ENCODE results near the gene NFKB1. TPM values are rescaled to one million over a fixed set of nuclear protein-coding genes. Genes with fewer than 3 reads are reported as not detected.

The NFKB1 gene
- total RNA-seq, 1 donor from 2014 or later = 43.0 TPM

- no peaks in the 10 kb centered on the region for H3K36me3 ChIP-seq (ENCODE audit: control insufficient read depth, insufficient read depth, low read length)
- H3K27me3 ChIP-seq (ENCODE audit: control insufficient read depth, insufficient read depth, low read length) = no peaks in the 10 kb centered on the region
- no peak for TF ChIP-seq CTCF (IDR thresholded peaks at IDR 0.05; ENCODE audit: insufficient read depth, low read length, poor library complexity, severe bottlenecking)
- peak overlapping the region; percentile 89 for H3K4me3 ChIP-seq (ENCODE audit: low read depth, low read length)
- DNase-seq (ENCODE audit: low read depth) = no peak
These were observed 213 bp downstream of the NFKB1 start for GRCh38 chr4:102501447-102501696.

GRCh38 chr4:102502543-102502818 is 1.3 kb downstream of the NFKB1 start:
- Histone ChIP-seq H3K4me3 (ENCODE audit: low read depth, low read length) (peak overlapping the region; percentile 89), H3K27me3 (ENCODE audit: control insufficient read depth, insufficient read depth, low read length) (no peaks in the 10 kb centered on the region), H3K36me3 (ENCODE audit: control insufficient read depth, insufficient read depth, low read length) (no peaks in the 10 kb centered on the region)
- no peak for TF ChIP-seq CTCF (IDR thresholded peaks at IDR 0.05; ENCODE audit: insufficient read depth, low read length, poor library complexity, severe bottlenecking)
- no peak for DNase-seq (ENCODE audit: low read depth)

GRCh38 chr4:102503301-102503746 is 2.2 kb downstream of the NFKB1 start:
- no peaks in the 10 kb centered on the region for H3K27me3 ChIP-seq (ENCODE audit: control insufficient read depth, insufficient read depth, low read length)
- DNase-seq (ENCODE audit: low read depth) = no peak
- no peak for TF ChIP-seq CTCF (IDR thresholded peaks at IDR 0.05; ENCODE audit: insufficient read depth, low read length, poor library complexity, severe bottlenecking)
- H3K36me3 ChIP-seq (ENCODE audit: control insufficient read depth, insufficient read depth, low read length) = no peaks in the 10 kb centered on the region
- peak overlapping the region; percentile 27 for H3K4me3 ChIP-seq (ENCODE audit: low read depth, low read length)

GRCh38 chr4:102503831-102504786 is 3.0 kb downstream of the NFKB1 start:
- no peaks in the 10 kb centered on the region for H3K36me3 ChIP-seq (ENCODE audit: control insufficient read depth, insufficient read depth, low read length)
- TF ChIP-seq CTCF (IDR thresholded peaks at IDR 0.05; ENCODE audit: insufficient read depth, low read length, poor library complexity, severe bottlenecking) = no peak
- DNase-seq (ENCODE audit: low read depth) = no peak
- peak overlapping the region; percentile 27 for H3K4me3 ChIP-seq (ENCODE audit: low read depth, low read length)
- H3K27me3 ChIP-seq (ENCODE audit: control insufficient read depth, insufficient read depth, low read length) = no peaks in the 10 kb centered on the region

GRCh38 chr4:102504941-102505340 is 3.8 kb downstream of the NFKB1 start:
- TF ChIP-seq CTCF (IDR thresholded peaks at IDR 0.05; ENCODE audit: insufficient read depth, low read length, poor library complexity, severe bottlenecking) = no peak
- Histone ChIP-seq H3K4me3 (ENCODE audit: low read depth, low read length) (no peak overlapping the region), H3K27me3 (ENCODE audit: control insufficient read depth, insufficient read depth, low read length) (no peaks in the 10 kb centered on the region), H3K36me3 (ENCODE audit: control insufficient read depth, insufficient read depth, low read length) (no peaks in the 10 kb centered on the region)
- no peak for DNase-seq (ENCODE audit: low read depth)

GRCh38 chr4:102505708-102506107 is 4.5 kb downstream of the NFKB1 start:
- H3K36me3 ChIP-seq (ENCODE audit: control insufficient read depth, insufficient read depth, low read length) = no peaks in the 10 kb centered on the region
- no peak for TF ChIP-seq CTCF (IDR thresholded peaks at IDR 0.05; ENCODE audit: insufficient read depth, low read length, poor library complexity, severe bottlenecking)
- H3K4me3 ChIP-seq (ENCODE audit: low read depth, low read length) = no peak overlapping the region
- no peak for DNase-seq (ENCODE audit: low read depth)
- H3K27me3 ChIP-seq (ENCODE audit: control insufficient read depth, insufficient read depth, low read length) = no peaks in the 10 kb centered on the region

Data from kidney epithelial cell (primary cell).